ENCODE data around the gene USP21. TPM values are rescaled to one million over a fixed set of nuclear protein-coding genes. Genes with fewer than 3 reads are reported as not detected.

Gene USP21
- total RNA-seq, 2 experiments from 2014 or later, result 44.4 to 45.6 TPM

DNA sequence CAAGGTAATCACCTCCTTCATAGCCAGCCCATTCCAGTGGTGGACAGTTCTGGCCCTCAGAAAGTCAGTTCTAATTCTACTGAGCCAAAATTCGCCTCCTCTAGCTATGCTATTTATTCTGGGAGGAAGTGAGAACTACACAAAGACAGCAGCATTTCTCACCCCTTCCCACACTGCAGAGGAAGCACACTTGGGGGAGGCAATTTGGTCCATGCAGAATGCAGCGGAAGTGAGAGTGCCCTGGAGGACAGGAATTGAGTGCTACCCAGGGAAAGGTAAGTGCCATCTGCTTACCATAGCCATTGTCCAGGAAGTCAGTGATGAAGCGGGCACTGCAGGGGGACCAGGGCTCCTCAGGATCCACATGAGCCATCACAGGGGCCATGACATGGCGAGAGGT lies 35.9 kb downstream of the USP21 start:
- Mint-ChIP-seq H3K36me3 (ENCODE audit: low read depth) (no peaks in the 10 kb centered on the region), H3K4me1 (ENCODE audit: low read depth) (peaks cover 36% of the 10 kb centered on the region), H3K27me3 (no peaks in the 10 kb centered on the region), H3K9me3 (no peaks in the 10 kb centered on the region), H3K4me3 (no peak overlapping the region), H3K27ac (peak overlapping the region; percentile 49)
- ChIA-PET CTCF (interaction anchor here (1.1 kb wide), 1 partner anchor 29 kb away, joined by 3 read pairs; the partner anchor contains the start of gene PPOX), POLR2A (interaction anchor here (1.5 to 4.1 kb wide), 3 partner anchors 10 to 29 kb away, joined by 5 to 22 read pairs (median 5); partner anchors contain the start of gene PPOX)
- Histone ChIP-seq H3K4me3 (ENCODE audit: low read length) (no peak overlapping the region), H3K9me3 (ENCODE audit: control insufficient read depth in 1 of 2, insufficient read depth in 1 of 2, low read length in 2 of 2) (no peaks in the 10 kb centered on the region), H3K4me1 (ENCODE audit: insufficient read depth, low read length) (peaks cover 64% of the 10 kb centered on the region), H3K27ac (ENCODE audit: low read depth in 1 of 2, low read length in 2 of 2) (no peak overlapping the region), H3K36me3 (ENCODE audit: insufficient read depth, low read length) (no peaks in the 10 kb centered on the region), H3K27me3 (ENCODE audit: control insufficient read depth in 1 of 2, insufficient read depth in 2 of 2, low read length in 2 of 2) (no peaks in the 10 kb centered on the region)
- ATAC-seq (ENCODE audit: poor library complexity) (no peak), DNase-seq (peak in 3 of 14 experiments; percentile 30 to 55 (median 30))
- TF ChIP-seq, protein P1, sequence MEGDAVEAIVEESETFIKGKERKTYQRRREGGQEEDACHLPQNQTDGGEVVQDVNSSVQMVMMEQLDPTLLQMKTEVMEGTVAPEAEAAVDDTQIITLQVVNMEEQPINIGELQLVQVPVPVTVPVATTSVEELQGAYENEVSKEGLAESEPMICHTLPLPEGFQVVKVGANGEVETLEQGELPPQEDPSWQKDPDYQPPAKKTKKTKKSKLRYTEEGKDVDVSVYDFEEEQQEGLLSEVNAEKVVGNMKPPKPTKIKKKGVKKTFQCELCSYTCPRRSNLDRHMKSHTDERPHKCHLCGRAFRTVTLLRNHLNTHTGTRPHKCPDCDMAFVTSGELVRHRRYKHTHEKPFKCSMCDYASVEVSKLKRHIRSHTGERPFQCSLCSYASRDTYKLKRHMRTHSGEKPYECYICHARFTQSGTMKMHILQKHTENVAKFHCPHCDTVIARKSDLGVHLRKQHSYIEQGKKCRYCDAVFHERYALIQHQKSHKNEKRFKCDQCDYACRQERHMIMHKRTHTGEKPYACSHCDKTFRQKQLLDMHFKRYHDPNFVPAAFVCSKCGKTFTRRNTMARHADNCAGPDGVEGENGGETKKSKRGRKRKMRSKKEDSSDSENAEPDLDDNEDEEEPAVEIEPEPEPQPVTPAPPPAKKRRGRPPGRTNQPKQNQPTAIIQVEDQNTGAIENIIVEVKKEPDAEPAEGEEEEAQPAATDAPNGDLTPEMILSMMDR (IDR thresholded peaks at IDR 0.05), result no peak
- intact Hi-C loops (cut with DNase I, micrococcal nuclease), result no loop called here

DNA sequence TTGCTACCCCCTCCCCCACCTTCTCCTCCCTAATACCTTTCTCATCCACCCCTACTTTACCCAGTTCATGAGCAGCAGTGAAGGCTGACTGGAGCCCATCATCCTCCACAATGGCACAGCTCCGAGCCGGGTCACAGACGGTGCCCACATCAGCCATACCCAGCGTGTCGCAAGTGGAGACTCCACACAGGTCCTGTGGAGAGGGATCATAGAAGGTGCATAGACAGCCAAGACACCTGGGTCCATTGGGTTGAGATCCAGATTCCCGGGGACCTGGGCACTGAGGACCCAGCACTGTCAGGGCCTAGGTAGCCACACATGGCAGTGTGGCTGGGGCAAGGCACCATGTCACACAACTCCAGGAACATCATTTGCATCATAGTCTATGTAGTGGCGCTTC lies 36.8 kb downstream of the USP21 start:
- Mint-ChIP-seq H3K4me1 (ENCODE audit: low read depth) (peaks cover 37% of the 10 kb centered on the region), H3K36me3 (ENCODE audit: low read depth) (no peaks in the 10 kb centered on the region), H3K4me3 (no peak overlapping the region), H3K27me3 (no peaks in the 10 kb centered on the region), H3K27ac (no peak overlapping the region), H3K9me3 (no peaks in the 10 kb centered on the region)
- H3K36me3 ChIP-seq (ENCODE audit: insufficient read depth, low read length), result no peaks in the 10 kb centered on the region
- H3K27ac ChIP-seq (ENCODE audit: low read depth in 1 of 2, low read length in 2 of 2), result no peak overlapping the region
- H3K9me3 ChIP-seq (ENCODE audit: control insufficient read depth in 1 of 2, insufficient read depth in 1 of 2, low read length in 2 of 2), result no peaks in the 10 kb centered on the region
- ChIA-PET POLR2A (interaction anchor here (1.4 to 2.4 kb wide), 2 partner anchors 11 to 29 kb away, joined by 3 to 5 read pairs; partner anchors contain the start of gene TOMM40L), CTCF (interaction anchor here (0.5 kb wide), 1 partner anchor 98 kb away, joined by 3 read pairs; no protein-coding TSS in a partner anchor)
- no peak for ATAC-seq (ENCODE audit: poor library complexity)
- H3K4me1 ChIP-seq (ENCODE audit: insufficient read depth, low read length), result peaks cover 67% of the 10 kb centered on the region
- intact Hi-C loops (cut with DNase I, micrococcal nuclease), result no loop called here
- TF ChIP-seq, protein P1 (IDR thresholded peaks at IDR 0.05), result no peak
- no peak overlapping the region for H3K4me3 ChIP-seq (ENCODE audit: low read length)
- no peaks in the 10 kb centered on the region for H3K27me3 ChIP-seq (ENCODE audit: control insufficient read depth in 1 of 2, insufficient read depth in 2 of 2, low read length in 2 of 2)
- DNase-seq, result peak in 1 of 14 experiments; percentile 6

DNA sequence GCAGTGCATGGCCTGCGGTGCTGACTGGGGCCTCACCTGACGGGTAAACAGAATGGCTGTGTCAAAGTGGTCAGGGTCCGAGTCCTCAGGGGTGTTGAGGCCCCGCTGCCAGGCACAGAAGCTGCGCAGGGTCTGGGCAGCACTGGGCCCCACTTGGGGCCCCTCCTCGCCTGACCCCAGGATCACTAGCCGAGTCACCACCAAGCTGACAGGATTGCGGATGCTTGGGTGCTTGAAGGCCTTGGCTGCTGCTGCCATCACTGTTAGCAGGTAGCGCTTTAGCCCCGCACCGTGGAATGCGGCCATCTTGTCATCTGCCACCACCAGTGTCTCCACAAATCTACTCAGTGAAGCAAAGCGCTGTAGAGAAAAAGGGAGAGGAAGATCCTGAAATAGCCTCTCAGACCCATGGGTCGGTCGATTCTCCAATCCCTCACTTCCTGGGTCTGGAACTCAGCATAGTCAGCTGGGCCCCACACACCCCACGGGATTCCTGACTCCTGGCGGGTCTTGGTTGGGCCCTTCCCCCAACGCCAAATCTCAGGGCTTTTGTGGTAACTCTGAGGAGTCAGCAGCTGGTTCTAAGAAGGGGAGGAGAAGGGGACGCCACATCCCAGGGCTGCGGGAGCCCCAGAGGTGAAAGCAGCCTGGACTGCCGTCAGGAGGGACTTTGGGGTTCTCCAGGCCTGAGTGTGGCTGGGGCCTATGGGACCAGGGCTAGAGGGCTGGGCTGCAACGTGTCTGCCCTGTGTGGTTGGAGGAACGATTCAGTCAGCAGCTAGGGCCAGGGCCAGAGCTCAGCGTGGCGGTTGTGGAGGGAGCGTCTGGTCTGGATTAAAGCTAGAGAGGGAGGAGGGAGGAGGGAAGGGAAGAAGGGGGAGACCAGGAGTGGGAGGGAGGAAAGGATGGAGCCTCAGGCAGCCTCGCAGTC lies 37.5 kb downstream of the USP21 start:
- H3K36me3 Mint-ChIP-seq (ENCODE audit: low read depth), result no peaks in the 10 kb centered on the region
- no peaks in the 10 kb centered on the region for H3K9me3 ChIP-seq (ENCODE audit: control insufficient read depth in 1 of 2, insufficient read depth in 1 of 2, low read length in 2 of 2)
- no peak for ATAC-seq (ENCODE audit: poor library complexity)
- H3K27ac ChIP-seq (ENCODE audit: low read depth in 1 of 2, low read length in 2 of 2), result no peak overlapping the region
- no peaks in the 10 kb centered on the region for H3K36me3 ChIP-seq (ENCODE audit: insufficient read depth, low read length)
- no peak overlapping the region for H3K4me3 Mint-ChIP-seq
- TF ChIP-seq, protein P1 (IDR thresholded peaks at IDR 0.05), result no peak
- no peak overlapping the region for H3K27ac Mint-ChIP-seq
- no peaks in the 10 kb centered on the region for H3K27me3 ChIP-seq (ENCODE audit: control insufficient read depth in 1 of 2, insufficient read depth in 2 of 2, low read length in 2 of 2)
- H3K4me1 Mint-ChIP-seq (ENCODE audit: low read depth), result peaks cover 41% of the 10 kb centered on the region
- intact Hi-C loops (cut with DNase I, micrococcal nuclease), result no loop called here
- no peak overlapping the region for H3K4me3 ChIP-seq (ENCODE audit: low read length)
- peaks cover 67% of the 10 kb centered on the region for H3K4me1 ChIP-seq (ENCODE audit: insufficient read depth, low read length)
- no peaks in the 10 kb centered on the region for H3K27me3 Mint-ChIP-seq
- DNase-seq, result no peak
- ChIA-PET POLR2A (interaction anchor here (0.6 to 1.4 kb wide), 3 partner anchors 29 to 597 kb away, joined by 3 read pairs; partner anchors contain the start of gene TOMM40L), CTCF (no interaction called here)
- H3K9me3 Mint-ChIP-seq, result no peaks in the 10 kb centered on the region

Measured in CD4-positive, alpha-beta T cell (primary cell).